Measurements from ENCODE around the gene ARHGAP26.

Gene ARHGAP26

DNA sequence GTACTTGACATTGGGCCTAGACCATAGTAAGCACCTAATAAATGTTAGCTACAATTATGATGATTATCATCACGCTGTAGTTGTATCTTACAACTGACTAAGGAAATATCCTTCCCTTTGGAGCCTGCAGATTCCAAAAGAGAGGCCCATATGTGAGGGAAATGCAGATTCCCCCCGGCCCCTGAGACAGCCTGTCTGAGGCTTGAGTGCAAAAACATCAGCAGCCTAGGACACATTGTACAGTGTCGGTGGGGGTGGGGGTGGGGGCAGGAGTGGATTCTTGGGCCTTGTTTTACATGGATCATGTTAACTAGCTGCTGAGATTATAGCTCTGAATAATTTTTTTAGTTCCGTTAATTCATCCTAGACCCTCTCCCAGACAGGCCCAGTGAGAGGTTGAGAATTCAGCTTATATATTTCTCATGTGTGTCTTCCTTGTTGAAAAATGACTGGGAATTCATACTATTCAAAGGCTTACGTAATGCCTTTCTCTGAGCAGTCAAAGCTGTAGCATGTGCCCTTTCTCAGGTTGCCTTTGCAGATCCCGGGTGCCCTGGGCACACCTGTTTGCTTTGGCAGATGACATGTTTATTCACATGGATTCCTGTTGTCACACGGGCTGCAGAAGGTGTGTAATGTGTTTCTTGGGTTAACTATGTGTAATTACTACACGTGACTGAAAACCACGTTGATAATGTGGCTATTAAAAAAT is 370.5 kb downstream of the ARHGAP26 start:
- DNase-seq (no peak), ATAC-seq (replicated peaks) (no peak)
- Mint-ChIP-seq H3K9me3 (no peaks in the 10 kb centered on the region), H3K27me3 (no peaks in the 10 kb centered on the region), H3K4me3 (no peak overlapping the region), H3K36me3 (peaks cover 3 to 5% of the 10 kb centered on the region in 2 donors), H3K27ac (no peak overlapping the region), H3K4me1 (peaks cover 6 to 9% of the 10 kb centered on the region in 2 donors)

DNA sequence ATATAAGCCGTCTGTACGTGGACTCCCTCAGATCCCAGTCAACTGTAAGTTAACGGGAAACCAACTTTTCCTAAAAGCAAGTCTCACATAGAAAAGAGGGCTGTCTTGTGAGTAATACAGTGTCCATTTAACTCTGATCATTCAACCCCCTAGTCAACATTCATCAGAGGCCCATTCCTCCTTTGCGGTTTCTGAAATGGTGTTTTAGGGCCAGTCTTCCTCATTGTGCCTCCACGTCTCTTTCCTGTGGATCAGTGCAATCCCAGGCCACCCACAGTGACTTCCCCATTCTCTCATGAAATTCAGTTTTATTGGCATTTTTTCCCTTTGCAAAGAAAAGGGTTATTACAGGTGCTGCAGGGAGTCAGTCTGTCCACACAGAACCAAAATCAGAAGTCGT is 371.5 kb downstream of the ARHGAP26 start:
- Mint-ChIP-seq H3K36me3 (peaks cover 3 to 5% of the 10 kb centered on the region in 2 donors), H3K27ac (no peak overlapping the region), H3K4me1 (peaks cover 6 to 9% of the 10 kb centered on the region in 2 donors), H3K27me3 (no peaks in the 10 kb centered on the region), H3K4me3 (no peak overlapping the region), H3K9me3 (no peaks in the 10 kb centered on the region)
- no peak for ATAC-seq (replicated peaks)
- no peak for DNase-seq

DNA sequence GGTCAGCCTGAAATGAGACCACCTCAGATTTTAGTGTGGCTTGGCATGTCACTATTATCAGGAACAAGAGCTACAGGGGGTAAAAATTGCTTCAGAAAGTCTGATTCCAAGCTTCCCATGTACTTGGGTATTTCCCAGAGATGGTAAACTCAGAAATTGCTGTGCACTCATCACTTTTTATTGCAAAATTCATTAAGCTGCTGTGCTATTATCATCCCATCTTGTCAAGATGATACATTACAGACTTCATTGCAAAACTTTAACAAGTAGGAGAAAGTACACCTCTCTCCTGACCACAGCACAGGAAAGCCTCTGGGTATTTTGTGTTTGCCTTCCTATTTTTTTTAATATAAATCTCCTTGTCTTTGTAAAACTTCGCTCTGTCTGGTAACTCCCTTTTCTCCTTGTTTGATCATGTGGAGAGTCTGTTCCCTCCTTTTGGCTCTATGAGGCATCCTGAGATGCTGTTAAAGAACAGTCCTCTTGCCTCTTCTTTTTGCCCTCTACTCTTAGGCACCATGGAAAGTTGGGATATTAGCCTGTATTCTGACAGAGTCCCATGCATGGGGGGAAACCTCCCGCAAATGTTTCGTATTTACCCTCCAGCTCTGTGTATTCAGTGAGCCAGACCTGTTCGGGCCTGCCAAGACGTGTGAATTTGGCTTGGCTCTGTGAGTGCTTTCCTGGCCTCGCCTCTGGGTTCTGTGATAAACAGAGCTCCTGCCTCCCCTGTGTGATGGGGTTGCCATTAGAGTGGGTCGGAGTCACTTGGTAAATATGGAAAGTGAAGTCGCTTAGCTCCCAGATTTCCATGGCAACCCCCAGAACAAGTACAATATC is 372.6 kb downstream of the ARHGAP26 start:
- Mint-ChIP-seq H3K27ac (no peak overlapping the region), H3K9me3 (no peaks in the 10 kb centered on the region), H3K4me3 (no peak overlapping the region), H3K36me3 (peaks cover 4 to 7% of the 10 kb centered on the region in 2 donors), H3K4me1 (peaks cover 6 to 9% of the 10 kb centered on the region in 2 donors), H3K27me3 (no peaks in the 10 kb centered on the region)
- no peak for ATAC-seq (replicated peaks)
- no peak for DNase-seq

DNA sequence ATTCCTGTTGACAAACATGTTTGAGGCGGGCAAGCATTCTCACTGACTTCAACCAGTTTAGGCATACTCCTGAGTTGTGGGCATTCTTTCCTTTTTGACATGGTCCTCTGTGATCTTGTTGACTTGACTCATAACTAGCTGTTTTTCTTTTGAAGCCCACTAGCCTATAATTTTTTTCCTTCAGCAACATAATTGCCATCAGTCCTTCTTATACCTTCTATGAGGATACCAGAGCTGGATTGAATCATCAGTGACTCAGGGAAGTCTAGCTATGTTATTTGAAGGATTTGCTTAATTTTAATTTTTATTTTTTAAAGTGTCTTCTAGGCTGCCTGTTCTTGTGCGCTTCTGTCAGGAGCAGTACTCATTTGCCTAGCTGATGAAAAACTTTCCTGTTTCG is 373.8 kb downstream of the ARHGAP26 start:
- Mint-ChIP-seq H3K36me3 (peaks cover 3 to 4% of the 10 kb centered on the region in 2 donors), H3K27ac (no peak overlapping the region), H3K27me3 (no peaks in the 10 kb centered on the region), H3K4me3 (no peak overlapping the region), H3K4me1 (peaks cover 6 to 9% of the 10 kb centered on the region in 2 donors), H3K9me3 (no peaks in the 10 kb centered on the region)
- no peak for ATAC-seq (replicated peaks)
- DNase-seq, result no peak

DNA sequence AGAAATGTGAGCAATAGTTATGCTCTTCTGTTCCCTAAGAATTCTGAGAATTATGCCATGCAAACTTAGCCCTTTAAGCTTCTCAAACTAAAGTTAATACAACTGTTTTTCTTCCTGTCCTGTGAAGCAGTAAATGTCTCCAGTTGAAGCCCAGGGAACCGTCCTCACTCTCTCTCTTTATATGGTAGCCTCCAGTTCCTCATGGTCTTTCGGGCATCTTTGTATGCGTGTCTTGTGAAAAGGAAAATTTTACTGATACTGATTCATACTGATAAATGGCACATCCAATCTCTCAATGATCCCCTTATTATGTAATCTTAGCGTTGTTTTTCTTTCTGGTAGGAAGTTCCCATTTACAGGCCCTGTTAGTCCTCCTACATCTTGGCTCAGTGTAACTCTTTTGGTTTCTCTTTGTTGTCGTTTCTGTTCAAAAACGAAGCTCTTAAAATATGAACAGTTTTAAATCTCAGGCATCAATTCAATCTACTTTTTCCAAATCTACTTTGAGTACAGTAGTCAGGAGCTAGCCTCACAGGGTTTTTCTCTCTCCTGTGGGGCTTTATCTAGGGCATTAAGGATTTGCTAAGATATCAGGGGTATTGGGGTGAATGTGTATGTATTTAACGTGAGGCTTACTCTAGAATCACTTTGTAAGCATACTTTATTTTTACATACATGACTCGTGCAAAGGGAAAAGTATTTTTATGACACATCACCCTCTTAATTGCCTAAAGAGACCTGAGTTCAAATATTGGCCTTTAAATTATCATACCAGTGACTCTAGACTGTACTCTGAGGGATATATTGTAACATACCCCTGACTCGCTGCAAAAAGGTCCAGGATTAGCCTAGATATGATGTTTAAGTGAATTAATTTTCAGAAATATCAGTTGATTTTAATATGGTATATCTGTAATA is 375.3 kb downstream of the ARHGAP26 start:
- Mint-ChIP-seq H3K27me3 (no peaks in the 10 kb centered on the region), H3K27ac (no peak overlapping the region)

DNA sequence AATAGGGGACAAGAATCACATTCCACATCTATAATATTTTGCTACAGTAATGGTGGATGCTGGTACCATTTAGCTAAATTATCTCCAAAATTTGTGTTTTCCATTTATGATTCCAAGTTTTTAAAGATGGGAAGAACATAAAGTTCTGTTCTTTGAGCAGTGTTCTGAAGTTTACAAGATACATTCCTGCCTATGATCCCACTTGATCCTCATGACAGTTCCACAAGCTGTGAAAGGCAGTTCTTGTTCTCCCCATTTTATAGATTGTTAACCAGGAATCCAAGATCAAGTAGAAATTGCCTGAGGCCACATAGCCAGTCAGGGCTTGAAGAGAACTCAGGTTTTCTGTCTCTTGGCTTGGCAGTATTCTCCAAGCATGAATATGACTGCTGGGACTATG is 376.0 kb downstream of the ARHGAP26 start:
- no peak for DNase-seq
- H3K4me1 Mint-ChIP-seq, result peaks cover 6 to 9% of the 10 kb centered on the region in 2 donors
- no peaks in the 10 kb centered on the region for H3K27me3 Mint-ChIP-seq
- H3K4me3 Mint-ChIP-seq, result no peak overlapping the region
- no peaks in the 10 kb centered on the region for H3K9me3 Mint-ChIP-seq
- H3K27ac Mint-ChIP-seq, result no peak overlapping the region
- H3K36me3 Mint-ChIP-seq, result peaks cover 3 to 4% of the 10 kb centered on the region in 2 donors
- ATAC-seq (replicated peaks), result no peak

More for the DNA sequence above, 375.3 kb downstream of the ARHGAP26 start:
- no peaks in the 10 kb centered on the region for H3K9me3 Mint-ChIP-seq
- DNase-seq (no peak), ATAC-seq (replicated peaks) (no peak)
- no peak overlapping the region for H3K4me3 Mint-ChIP-seq
- H3K4me1 Mint-ChIP-seq, result peaks cover 6 to 9% of the 10 kb centered on the region in 2 donors
- H3K36me3 Mint-ChIP-seq, result peaks cover 3 to 4% of the 10 kb centered on the region in 2 donors

DNA sequence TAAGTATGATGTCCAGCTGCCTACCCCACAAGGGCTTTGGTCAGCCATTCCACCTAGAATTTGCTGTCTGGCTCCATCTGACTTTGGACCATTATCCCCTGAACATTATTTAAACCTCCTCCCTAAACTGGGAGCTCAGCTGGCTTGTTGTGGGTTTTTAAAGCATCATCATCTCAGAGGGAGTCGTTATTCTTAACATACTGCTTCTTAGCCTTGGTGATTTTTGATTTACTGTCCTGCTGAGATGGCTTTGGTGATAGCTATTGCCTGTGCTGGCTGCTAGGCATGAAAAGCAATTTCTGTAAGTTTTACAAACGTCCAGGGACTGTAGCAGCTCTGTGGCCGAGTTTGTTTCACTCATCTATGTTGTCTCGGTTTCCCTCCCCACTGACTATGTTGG is 377.2 kb downstream of the ARHGAP26 start:
- peaks cover 4 to 9% of the 10 kb centered on the region in 2 donors for H3K4me1 Mint-ChIP-seq
- no peak for ATAC-seq (replicated peaks)
- DNase-seq, result no peak
- H3K27me3 Mint-ChIP-seq, result no peaks in the 10 kb centered on the region
- no peak overlapping the region for H3K27ac Mint-ChIP-seq
- no peaks in the 10 kb centered on the region for H3K9me3 Mint-ChIP-seq
- no peak overlapping the region for H3K4me3 Mint-ChIP-seq
- peaks cover 4 to 5% of the 10 kb centered on the region in 2 donors for H3K36me3 Mint-ChIP-seq

DNA sequence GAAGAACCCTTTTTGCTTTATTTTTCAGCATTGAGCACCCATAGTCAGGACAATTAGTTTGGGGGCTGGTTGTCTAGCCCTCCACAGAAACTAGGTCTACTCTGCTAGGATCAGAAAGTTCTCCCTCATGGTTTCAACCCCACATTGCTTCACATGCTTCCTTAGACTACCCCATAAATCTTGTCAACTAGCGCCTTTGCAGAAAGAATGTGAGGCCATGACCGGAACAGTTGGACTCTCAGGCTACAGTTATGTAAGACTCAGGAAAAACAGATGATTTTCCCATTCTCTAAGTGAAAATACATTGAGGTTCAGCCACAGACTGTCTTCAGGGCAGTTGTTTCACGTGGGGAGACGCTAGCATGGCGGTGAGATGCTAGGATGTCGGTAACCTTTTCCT is 377.7 kb downstream of the ARHGAP26 start:
- Mint-ChIP-seq H3K27ac (no peak overlapping the region), H3K4me3 (no peak overlapping the region), H3K9me3 (no peaks in the 10 kb centered on the region), H3K36me3 (peaks cover 4% of the 10 kb centered on the region in 2 donors), H3K4me1 (peaks cover 5 to 12% of the 10 kb centered on the region in 2 donors), H3K27me3 (no peaks in the 10 kb centered on the region)
- no peak for DNase-seq
- no peak for ATAC-seq (replicated peaks)

DNA sequence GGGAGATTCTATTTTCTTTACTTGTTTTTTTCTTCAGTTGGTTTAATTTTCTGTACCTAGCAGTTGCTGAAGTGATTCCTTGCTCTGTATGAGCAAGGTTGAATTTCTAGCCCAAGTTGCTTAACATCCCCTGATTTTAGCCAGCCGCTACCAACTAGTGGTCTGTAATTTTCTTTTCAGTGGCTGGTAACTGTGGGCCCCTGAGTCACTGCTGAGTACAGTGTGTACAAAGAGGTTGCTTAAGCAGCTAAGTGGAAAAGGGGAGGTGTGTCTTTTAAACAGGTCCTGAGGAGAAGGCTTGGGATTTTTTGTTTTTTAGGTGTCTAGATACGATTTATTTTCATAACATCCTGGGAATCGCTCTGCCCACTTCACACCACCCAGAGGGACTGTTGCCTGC is 378.6 kb downstream of the ARHGAP26 start:
- Mint-ChIP-seq H3K4me1 (peaks cover 13 to 18% of the 10 kb centered on the region in 2 donors), H3K4me3 (no peak overlapping the region), H3K27ac (no peak overlapping the region), H3K9me3 (no peaks in the 10 kb centered on the region), H3K27me3 (no peaks in the 10 kb centered on the region), H3K36me3 (peaks cover 4% of the 10 kb centered on the region in 2 donors)
- ATAC-seq (replicated peaks), result no peak
- DNase-seq, result no peak

DNA sequence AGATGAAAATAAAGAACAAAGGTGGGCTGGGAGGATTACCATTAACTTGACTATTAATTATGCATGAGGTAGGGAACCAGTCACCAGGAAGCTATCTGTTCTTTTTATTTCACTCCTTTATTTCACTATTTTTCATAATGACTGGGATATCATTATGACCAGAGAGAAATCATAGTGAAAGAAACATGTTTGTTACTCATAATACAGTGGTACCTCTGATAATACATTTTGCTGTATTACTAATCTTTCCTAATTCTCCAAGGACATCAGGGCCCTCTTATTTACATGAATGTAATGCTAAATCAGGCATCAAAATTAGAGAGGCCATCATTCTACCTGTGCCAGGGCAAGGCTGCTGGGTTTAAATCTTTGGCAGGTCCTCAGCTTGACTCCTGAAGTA is 379.6 kb downstream of the ARHGAP26 start:
- Mint-ChIP-seq H3K27me3 (no peaks in the 10 kb centered on the region), H3K36me3 (peaks cover 4% of the 10 kb centered on the region in 2 donors), H3K4me1 (peaks cover 13 to 20% of the 10 kb centered on the region in 2 donors), H3K4me3 (no peak overlapping the region), H3K9me3 (no peaks in the 10 kb centered on the region), H3K27ac (no peak overlapping the region)
- ATAC-seq (replicated peaks), result no peak
- DNase-seq, result no peak

DNA sequence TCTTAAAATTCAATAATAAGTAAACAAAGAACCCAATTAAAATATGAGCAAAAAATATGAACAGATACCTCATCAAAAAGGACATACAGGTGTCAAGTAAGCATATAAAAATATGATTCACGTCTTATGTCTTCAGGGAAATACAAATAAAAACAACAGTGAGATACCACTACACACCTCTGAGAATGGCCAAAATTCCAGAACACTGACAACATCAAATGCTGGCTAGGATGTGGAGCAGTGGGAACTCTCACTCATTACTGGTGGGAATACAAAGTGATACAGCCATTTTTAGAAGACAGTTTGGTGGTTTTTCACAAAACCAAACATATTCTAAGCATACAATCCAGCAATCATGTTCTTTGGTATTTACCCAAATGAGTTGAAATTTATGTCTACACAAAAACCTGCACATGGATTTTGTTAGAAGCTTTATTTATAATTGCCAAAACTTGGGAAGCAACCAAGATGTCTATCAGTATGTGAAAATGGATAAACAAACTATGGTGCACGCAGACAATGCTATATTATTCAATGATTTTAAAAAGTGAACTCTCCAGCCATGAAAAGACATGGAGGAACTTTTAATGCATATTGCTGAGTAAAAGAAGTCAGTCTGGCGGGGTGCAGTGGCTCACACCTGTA is 381.0 kb downstream of the ARHGAP26 start:
- no peak overlapping the region for H3K27ac Mint-ChIP-seq
- DNase-seq (no peak), ATAC-seq (replicated peaks) (no peak)
- H3K36me3 Mint-ChIP-seq, result peaks cover 4% of the 10 kb centered on the region in 2 donors
- no peaks in the 10 kb centered on the region for H3K9me3 Mint-ChIP-seq
- no peaks in the 10 kb centered on the region for H3K27me3 Mint-ChIP-seq
- H3K4me1 Mint-ChIP-seq, result peaks cover 9 to 14% of the 10 kb centered on the region in 2 donors
- no peak overlapping the region for H3K4me3 Mint-ChIP-seq

DNA sequence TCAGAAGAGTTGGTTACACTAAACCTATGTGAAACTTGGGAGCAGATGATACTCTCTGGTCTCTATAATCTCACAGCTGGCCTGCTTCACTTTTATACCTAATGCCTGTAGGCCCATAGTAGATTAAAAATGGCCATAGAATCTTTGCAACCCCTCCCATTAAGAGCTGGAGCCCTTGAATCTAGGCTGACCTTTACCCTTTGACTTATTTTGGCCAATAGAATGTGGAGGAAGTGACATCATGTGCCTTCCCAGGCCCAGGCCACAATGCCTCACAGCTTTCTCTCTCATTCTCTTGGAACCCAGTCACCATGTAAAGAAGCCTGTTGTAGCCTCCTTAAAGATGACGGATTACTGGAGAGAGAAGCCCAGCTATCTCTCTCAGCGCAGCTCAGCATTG is 382.3 kb downstream of the ARHGAP26 start:
- H3K27me3 Mint-ChIP-seq, result no peaks in the 10 kb centered on the region
- H3K36me3 Mint-ChIP-seq, result peaks cover 4 to 6% of the 10 kb centered on the region in 2 donors
- no peak overlapping the region for H3K4me3 Mint-ChIP-seq
- H3K27ac Mint-ChIP-seq, result no peak overlapping the region
- no peaks in the 10 kb centered on the region for H3K9me3 Mint-ChIP-seq
- DNase-seq (no peak), ATAC-seq (replicated peaks) (no peak)
- peaks cover 9 to 14% of the 10 kb centered on the region in 2 donors for H3K4me1 Mint-ChIP-seq

DNA sequence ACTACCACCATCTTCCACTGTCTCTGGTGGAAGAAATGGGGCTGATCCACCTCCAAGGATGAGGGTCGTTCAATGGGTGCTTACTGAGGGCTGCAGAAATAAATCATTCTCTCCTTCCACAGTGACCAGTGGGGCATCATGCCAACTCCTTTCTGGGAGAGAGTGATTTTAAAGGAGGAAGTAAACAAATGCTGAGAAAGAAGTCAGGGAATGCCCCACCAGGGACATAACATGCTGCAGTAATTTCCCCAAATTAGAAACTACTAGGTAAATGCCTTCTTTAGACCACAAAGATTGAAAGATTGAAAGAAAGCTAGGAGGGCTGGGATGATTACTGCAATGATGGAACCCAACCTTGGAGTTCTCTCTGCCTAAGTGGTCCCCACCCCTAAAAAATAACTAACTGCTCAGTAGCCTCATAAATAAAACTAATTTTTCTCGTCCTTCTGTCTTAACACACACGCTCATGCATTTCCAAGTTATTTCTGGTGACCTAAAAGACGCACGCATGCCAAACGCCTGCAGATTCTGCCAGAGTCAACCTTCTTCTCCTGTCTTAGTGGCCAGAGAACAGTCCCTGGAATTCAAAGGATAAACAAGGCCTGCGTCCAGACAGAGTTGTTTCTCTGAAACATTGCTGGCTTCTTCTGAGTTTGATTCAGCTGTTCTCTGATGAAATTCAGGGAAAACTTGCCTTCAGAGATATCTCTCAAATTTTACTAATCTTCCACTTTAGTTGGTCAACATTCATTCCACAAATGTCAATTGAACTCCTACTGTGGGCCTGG is 383.3 kb downstream of the ARHGAP26 start:
- DNase-seq (no peak), ATAC-seq (replicated peaks) (peak in 1 of 2 donors; percentile 57)
- no peaks in the 10 kb centered on the region for H3K9me3 Mint-ChIP-seq
- no peak overlapping the region for H3K27ac Mint-ChIP-seq
- no peaks in the 10 kb centered on the region for H3K27me3 Mint-ChIP-seq
- peaks cover 9 to 14% of the 10 kb centered on the region in 2 donors for H3K4me1 Mint-ChIP-seq
- H3K4me3 Mint-ChIP-seq, result no peak overlapping the region
- H3K36me3 Mint-ChIP-seq, result peaks cover 2 to 3% of the 10 kb centered on the region in 2 donors

Measured in stimulated activated naive B cell treated with anti-CD40 and anti-IgM and Interleukin-4, amounts not matched to agents 10 μg/mL and 1 μg/mL and 100 μg/mL, for 72 hours (primary cell).